GM12878 (cell line): ENCODE results near the gene PYM1. TPM values are rescaled to one million over a fixed set of nuclear protein-coding genes. Genes with fewer than 3 reads are reported as not detected.
A peak's percentile ranks its signal among the peaks of the same experiment; 100 is the strongest.

ENCODE experiments used
- CHD2 ChIP-seq: IDR thresholded peaks from 2 replicates; pipeline ENCODE4 v1.6.1; 2011; ENCODE audit warnings: low read depth, low read length, improper control_type of control experiment, borderline replicate concordance
- ETV6 ChIP-seq, 2 experiments: fragments of 450-650 bp in 1 of 2; IDR thresholded peaks in 1 of 2; conservative IDR thresholded peaks in 1 of 2; 2 replicates each; pipeline ENCODE4 v1.6.1; 2014; ENCODE audit warnings: antibody characterized with exemption in 1 of 2, borderline replicate concordance in 1 of 2, low read depth in 1 of 2, mild to moderate bottlenecking in 1 of 2, moderate library complexity in 1 of 2
- EZH2 ChIP-seq: IDR thresholded peaks from 2 replicates; pipeline ENCODE4 v1.6.1; 2012; ENCODE audit warnings: low read depth, mild to moderate bottlenecking, control low read depth, inconsistent platforms, low read length, borderline replicate concordance; ENCODE audit not compliant: control insufficient read depth
- FOS ChIP-seq: IDR thresholded peaks from 3 replicates; pipeline ENCODE4 v1.6.1; 2011; ENCODE audit warnings: borderline replicate concordance; ENCODE audit not compliant: insufficient read length; ENCODE audit errors: extremely low read depth
- FOXK2 ChIP-seq: fragments of 450-650 bp; IDR thresholded peaks from 2 replicates; pipeline ENCODE4 v1.6.1; 2017; ENCODE audit warnings: mild to moderate bottlenecking, moderate library complexity
- HDAC6 ChIP-seq: fragments of 200-600 bp; sonication (generic); IDR thresholded peaks from one replicate; pipeline ENCODE4 v1.8.0; 2017; ENCODE audit warnings: antibody characterized with exemption; ENCODE audit not compliant: unreplicated experiment
- IRF3 ChIP-seq: fragments of 450-650 bp; IDR thresholded peaks from 2 replicates; pipeline ENCODE4 v1.6.1; 2014; ENCODE audit warnings: mild to moderate bottlenecking
- JUND ChIP-seq: IDR thresholded peaks from 2 replicates; pipeline ENCODE4 v1.6.1; 2012; ENCODE audit warnings: low read depth, mild to moderate bottlenecking, low read length, improper control_type of control experiment, moderate library complexity
- NKRF ChIP-seq: fragments of 450-650 bp; conservative IDR thresholded peaks from 2 replicates; pipeline ENCODE4 v1.6.1; 2017; ENCODE audit warnings: mild to moderate bottlenecking, moderate library complexity
- RELA ChIP-seq: fragments of 450-650 bp; IDR thresholded peaks from 2 replicates; pipeline ENCODE4 v1.8.0; 2014; ENCODE audit warnings: borderline replicate concordance; ENCODE audit not compliant: partially characterized antibody
- RFX5 ChIP-seq: IDR thresholded peaks from 2 replicates; pipeline ENCODE4 v1.6.1; 2011; ENCODE audit warnings: low read depth, low read length, improper control_type of control experiment
- SIN3A ChIP-seq: IDR thresholded peaks from 2 replicates; pipeline ENCODE4 v1.6.1; 2012; ENCODE audit warnings: low read depth, low read length, improper control_type of control experiment
- SIX5 ChIP-seq: IDR thresholded peaks from 2 replicates; pipeline ENCODE4 v1.6.1; 2011; ENCODE audit warnings: mild to moderate bottlenecking, low read depth, low read length, moderate library complexity; ENCODE audit not compliant: severe bottlenecking
- SMAD5 ChIP-seq: IDR thresholded peaks from 2 replicates; pipeline ENCODE4 v1.6.1; 2016; ENCODE audit warnings: antibody characterized with exemption, low read depth
- SMC3 ChIP-seq: IDR thresholded peaks from 2 replicates; pipeline ENCODE4 v1.6.1; 2011; ENCODE audit warnings: low read length, improper control_type of control experiment, borderline replicate concordance
- SP1 ChIP-seq: IDR thresholded peaks from one replicate; pipeline ENCODE4 v1.6.1; 2011; ENCODE audit warnings: low read depth, low read length
- SREBF1 ChIP-seq: IDR thresholded peaks from 2 replicates; pipeline ENCODE4 v1.6.1; 2012; ENCODE audit warnings: mild to moderate bottlenecking, low read length
- SREBF2 ChIP-seq: IDR thresholded peaks from 2 replicates; pipeline ENCODE4 v1.6.1; 2012; ENCODE audit warnings: mild to moderate bottlenecking, low read length
- ZNF384 ChIP-seq: IDR thresholded peaks from 2 replicates; pipeline ENCODE4 v1.6.1; 2012; ENCODE audit warnings: low read depth, mild to moderate bottlenecking, low read length, improper control_type of control experiment, borderline replicate concordance
- ZNF622 ChIP-seq: fragments of 450-650 bp; IDR thresholded peaks from 2 replicates; pipeline ENCODE4 v1.6.1; 2017; ENCODE audit warnings: mild to moderate bottlenecking, inconsistent platforms
- polyA plus RNA-seq, 11 experiments: library from polyadenylated mRNA; depleted of rRNA in 4 of 11; unstranded in 6 of 11; stranded (reverse) in 5 of 11; fragments of >200 nt; fragmentation: Nextera tagmentation in 4 of 11; fragmentation: Illumina TruSeq in 1 of 11; extraction: Ambion mirVana in 4 of 11; extraction: Trizol in 1 of 11; gene quantifications; 1 replicate in 1 of 11; 2 replicates in 10 of 11; pipeline versions ENCODE4 v1.2.1 to v1.2.3, GENCODE V29; 2011 to 2016; ENCODE audit warnings: inconsistent platforms in 2 of 11, missing spikeins in 2 of 11, low read depth in 1 of 11
- total RNA-seq, 4 experiments: library from RNA; depleted of rRNA in 3 of 4; stranded (reverse); fragments of >200 nt in 3 of 4; fragmentation: Illumina TruSeq in 1 of 4; extraction: Trizol in 1 of 4; gene quantifications; 2 replicates each; pipeline versions ENCODE4 v1.2.1 to v1.2.3, GENCODE V29; 2013 to 2021

Gene PYM1
- total and polyA plus RNA-seq, 10 of the 15 experiments (the other 5 are each of a cell fraction or from before 2014, with no cell fraction given), result 33.9 to 93.4 (median 55.8) TPM

GRCh38 chr12:55973599-55974307, 46.1 kb upstream of the PYM1 start, which contains the start of gene RAB5B (continued):
- TF ChIP-seq SP1 (peak; percentile 100), FOXK2 (peak; percentile 92), RELA (no peak), SMAD5 (0 out of 2 replicates have a peak, but pooled peaks have one; percentile 11), RFX5 (peak; percentile 65), SREBF1 (peak; percentile 73; the same call in 1 of the 2 replicates), ZNF622 (peak; percentile 88), EZH2 (no peak), ETV6 (conservative IDR thresholded peaks at IDR 0.05 in 1 of 2, IDR thresholded peaks at IDR 0.05 in 1 of 2; ENCODE audit: borderline replicate concordance in 1 of 2, low read depth in 1 of 2) (no peak), SMC3 (no peak), JUND (0 out of 2 replicates have a peak, but pooled peaks have one; percentile 42), ZNF384 (no peak), SREBF2 (peak; percentile 61; the same call in 1 of the 2 replicates), CHD2 (peak; percentile 99), IRF3 (peak; percentile 100), SIX5 (peak; percentile 4), NKRF (peak; percentile 89), SIN3A (peak; percentile 88), HDAC6 (no peak), FOS (peak; percentile 94)
